ENCODE results near the gene PLA2G15.
A peak's percentile ranks its signal among the peaks of the same experiment; 100 is the strongest.

PLA2G15 gene

DNA sequence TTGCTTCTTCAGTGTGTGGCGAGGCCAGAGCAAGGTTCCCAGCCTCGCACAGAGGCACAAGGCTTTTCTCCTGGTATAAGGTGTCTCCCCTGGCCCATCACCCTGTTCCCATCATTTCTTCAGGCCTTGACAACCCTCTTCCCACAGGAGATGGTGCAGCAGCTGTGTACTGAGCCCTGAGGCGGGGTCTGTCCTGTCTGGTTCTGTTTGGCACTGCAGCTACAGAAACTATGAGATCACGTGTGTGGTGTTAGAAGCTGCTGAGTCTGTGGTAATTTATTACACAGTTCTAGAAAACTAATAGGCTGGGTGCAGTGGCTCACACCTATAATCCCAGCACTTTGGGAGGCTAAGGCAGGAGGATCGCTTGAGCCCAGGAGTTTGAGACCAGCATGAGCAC, 7.2 kb downstream of the PLA2G15 start:
- DNase-seq (ENCODE audit: low spot score), result no peak
- Mint-ChIP-seq H3K4me3 (no peak overlapping the region), H3K36me3 (ENCODE audit: low read depth) (peaks cover 9% of the 10 kb centered on the region), H3K27ac (no peak overlapping the region), H3K9me3 (no peaks in the 10 kb centered on the region), H3K4me1 (ENCODE audit: low read depth) (no peaks in the 10 kb centered on the region), H3K27me3 (ENCODE audit: low read depth) (no peaks in the 10 kb centered on the region)

DNA sequence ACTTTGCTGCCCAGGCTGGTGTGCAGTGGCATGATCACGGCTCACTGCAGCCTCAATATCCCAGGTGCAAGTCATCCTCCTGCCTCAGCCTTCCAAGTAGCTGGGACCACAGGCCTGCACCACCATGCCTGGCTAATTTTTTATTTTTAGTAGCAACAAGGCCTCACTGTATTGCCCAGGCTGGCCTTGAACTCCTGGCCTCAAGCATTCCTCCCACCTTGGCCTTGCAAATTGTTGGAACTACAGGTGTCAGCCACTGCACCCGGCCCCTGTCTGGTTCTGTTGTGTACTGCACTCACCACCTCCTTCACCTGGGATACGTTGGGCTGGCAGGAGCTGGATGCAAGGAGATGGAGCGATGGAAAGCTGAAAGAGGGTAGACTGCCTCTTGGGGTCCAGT, 8.5 kb downstream of the PLA2G15 start:
- no peaks in the 10 kb centered on the region for H3K9me3 Mint-ChIP-seq
- DNase-seq (ENCODE audit: low spot score), result no peak
- no peak overlapping the region for H3K27ac Mint-ChIP-seq
- no peaks in the 10 kb centered on the region for H3K27me3 Mint-ChIP-seq (ENCODE audit: low read depth)
- no peak overlapping the region for H3K4me3 Mint-ChIP-seq
- no peaks in the 10 kb centered on the region for H3K4me1 Mint-ChIP-seq (ENCODE audit: low read depth)
- H3K36me3 Mint-ChIP-seq (ENCODE audit: low read depth), result peaks cover 11% of the 10 kb centered on the region

DNA sequence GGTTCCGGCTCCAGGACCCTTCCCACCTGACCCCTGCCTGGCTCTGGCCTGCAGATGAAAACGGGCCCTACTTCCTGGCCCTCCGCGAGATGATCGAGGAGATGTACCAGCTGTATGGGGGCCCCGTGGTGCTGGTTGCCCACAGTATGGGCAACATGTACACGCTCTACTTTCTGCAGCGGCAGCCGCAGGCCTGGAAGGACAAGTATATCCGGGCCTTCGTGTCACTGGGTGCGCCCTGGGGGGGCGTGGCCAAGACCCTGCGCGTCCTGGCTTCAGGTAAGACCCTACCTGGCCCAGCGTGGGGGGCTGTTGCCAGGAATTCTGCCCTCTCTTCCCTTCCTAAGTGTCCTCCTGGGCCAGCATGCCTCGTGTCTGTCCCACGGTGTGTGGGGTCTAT, 10.5 kb downstream of the PLA2G15 start:
- no peaks in the 10 kb centered on the region for H3K9me3 Mint-ChIP-seq
- no peaks in the 10 kb centered on the region for H3K4me1 Mint-ChIP-seq (ENCODE audit: low read depth)
- DNase-seq (ENCODE audit: low spot score), result no peak
- no peaks in the 10 kb centered on the region for H3K27me3 Mint-ChIP-seq (ENCODE audit: low read depth)
- peaks cover 8% of the 10 kb centered on the region for H3K36me3 Mint-ChIP-seq (ENCODE audit: low read depth)
- H3K27ac Mint-ChIP-seq, result no peak overlapping the region
- no peak overlapping the region for H3K4me3 Mint-ChIP-seq

DNA sequence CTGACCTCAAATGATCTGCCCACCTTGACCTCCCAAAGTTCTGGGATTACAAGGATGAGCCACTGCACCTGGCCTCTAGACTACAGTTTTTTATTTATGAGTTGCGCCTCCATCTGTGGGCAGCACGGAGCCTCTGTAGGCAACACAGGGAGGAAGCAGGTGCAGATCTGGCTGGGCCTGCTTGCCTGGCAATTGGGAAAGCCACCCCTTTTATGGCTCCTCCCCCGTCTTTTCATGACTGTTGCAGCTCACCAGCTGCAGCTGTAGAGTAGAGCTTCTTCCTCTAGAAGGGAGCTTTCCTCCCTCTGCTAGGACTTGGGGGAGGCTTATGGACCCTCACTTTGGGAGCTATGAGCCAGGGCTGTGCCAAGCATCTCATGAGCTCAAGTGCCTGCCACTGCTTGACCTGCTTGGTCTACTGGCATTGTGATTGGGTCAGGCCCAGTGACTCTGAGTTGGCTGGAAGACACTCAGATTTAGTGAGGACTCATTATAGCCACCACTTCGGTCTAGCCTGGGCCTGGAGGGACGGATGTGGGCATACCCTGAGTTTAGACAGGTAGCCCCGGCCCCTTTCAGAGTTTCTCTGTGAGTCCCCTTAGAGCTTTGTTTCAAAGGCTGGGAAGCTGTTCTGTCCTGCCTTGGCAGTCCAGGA, 12.2 kb downstream of the PLA2G15 start:
- Mint-ChIP-seq H3K27ac (peak overlapping the region; percentile 2), H3K36me3 (ENCODE audit: low read depth) (peaks cover 3% of the 10 kb centered on the region), H3K9me3 (no peaks in the 10 kb centered on the region), H3K27me3 (ENCODE audit: low read depth) (no peaks in the 10 kb centered on the region), H3K4me1 (ENCODE audit: low read depth) (peaks cover 8% of the 10 kb centered on the region), H3K4me3 (no peak overlapping the region)
- DNase-seq (ENCODE audit: low spot score), result no peak

DNA sequence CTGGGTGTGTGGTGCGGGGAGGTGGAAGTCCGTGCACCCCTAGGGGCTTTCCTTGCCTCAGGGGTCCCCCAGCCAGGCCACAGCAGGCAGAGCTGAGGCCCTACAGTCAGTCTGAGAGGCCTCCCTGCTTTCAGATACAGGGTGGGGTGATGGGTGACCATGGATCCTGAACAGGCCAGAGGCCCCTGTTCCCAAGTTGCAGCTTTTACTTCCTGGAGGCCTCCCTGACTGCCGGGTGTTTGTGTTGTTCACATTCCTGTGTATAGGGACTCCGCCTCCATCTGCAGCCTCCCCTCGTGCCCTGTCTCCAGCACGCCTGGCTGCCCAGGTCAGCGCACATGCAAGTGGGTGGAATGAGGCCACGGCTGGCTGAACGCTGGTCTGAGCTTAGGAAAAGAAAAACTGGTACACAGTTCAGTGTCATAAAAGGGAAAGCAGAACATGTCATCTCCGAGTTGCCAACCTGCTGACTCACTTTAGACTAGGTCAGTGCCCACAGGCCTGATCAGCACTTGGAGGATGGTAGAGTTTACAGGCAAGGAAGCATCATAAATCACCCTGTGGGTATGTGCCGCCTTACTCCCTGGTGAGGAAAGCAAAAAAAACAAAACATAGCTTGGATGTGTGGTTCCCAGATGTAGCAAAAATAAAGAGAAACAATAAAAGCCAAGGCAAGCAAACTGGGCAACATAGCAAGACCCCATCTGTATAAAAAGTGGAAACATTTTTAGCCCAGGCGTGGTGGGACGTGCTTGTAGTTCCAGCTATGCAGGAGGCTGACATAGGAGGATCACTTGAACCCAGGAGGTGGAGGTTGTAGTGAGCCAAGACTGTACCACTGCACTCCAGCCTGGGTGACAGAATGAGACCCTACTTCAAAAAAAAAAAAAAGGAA, 13.0 kb downstream of the PLA2G15 start:
- Mint-ChIP-seq H3K4me3 (no peak overlapping the region), H3K36me3 (ENCODE audit: low read depth) (peaks cover 3% of the 10 kb centered on the region), H3K9me3 (no peaks in the 10 kb centered on the region), H3K27ac (no peak overlapping the region), H3K4me1 (ENCODE audit: low read depth) (peaks cover 10% of the 10 kb centered on the region), H3K27me3 (ENCODE audit: low read depth) (no peaks in the 10 kb centered on the region)
- no peak for DNase-seq (ENCODE audit: low spot score)

DNA sequence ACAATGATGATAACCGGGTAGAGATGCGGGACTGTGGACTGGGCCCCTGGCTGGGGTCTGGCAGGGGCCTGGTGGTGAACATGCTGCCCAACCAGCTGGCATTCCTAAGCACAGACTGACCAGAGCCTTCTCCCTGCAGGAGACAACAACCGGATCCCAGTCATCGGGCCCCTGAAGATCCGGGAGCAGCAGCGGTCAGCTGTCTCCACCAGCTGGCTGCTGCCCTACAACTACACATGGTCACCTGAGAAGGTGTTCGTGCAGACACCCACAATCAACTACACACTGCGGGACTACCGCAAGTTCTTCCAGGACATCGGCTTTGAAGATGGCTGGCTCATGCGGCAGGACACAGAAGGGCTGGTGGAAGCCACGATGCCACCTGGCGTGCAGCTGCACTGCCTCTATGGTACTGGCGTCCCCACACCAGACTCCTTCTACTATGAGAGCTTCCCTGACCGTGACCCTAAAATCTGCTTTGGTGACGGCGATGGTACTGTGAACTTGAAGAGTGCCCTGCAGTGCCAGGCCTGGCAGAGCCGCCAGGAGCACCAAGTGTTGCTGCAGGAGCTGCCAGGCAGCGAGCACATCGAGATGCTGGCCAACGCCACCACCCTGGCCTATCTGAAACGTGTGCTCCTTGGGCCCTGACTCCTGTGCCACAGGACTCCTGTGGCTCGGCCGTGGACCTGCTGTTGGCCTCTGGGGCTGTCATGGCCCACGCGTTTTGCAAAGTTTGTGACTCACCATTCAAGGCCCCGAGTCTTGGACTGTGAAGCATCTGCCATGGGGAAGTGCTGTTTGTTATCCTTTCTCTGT, 14.0 kb downstream of the PLA2G15 start:
- H3K36me3 Mint-ChIP-seq (ENCODE audit: low read depth), result peaks cover 3% of the 10 kb centered on the region
- no peak overlapping the region for H3K27ac Mint-ChIP-seq
- H3K27me3 Mint-ChIP-seq (ENCODE audit: low read depth), result no peaks in the 10 kb centered on the region
- H3K4me3 Mint-ChIP-seq, result no peak overlapping the region
- no peaks in the 10 kb centered on the region for H3K9me3 Mint-ChIP-seq
- DNase-seq (ENCODE audit: low spot score), result no peak
- H3K4me1 Mint-ChIP-seq (ENCODE audit: low read depth), result peaks cover 18% of the 10 kb centered on the region

DNA sequence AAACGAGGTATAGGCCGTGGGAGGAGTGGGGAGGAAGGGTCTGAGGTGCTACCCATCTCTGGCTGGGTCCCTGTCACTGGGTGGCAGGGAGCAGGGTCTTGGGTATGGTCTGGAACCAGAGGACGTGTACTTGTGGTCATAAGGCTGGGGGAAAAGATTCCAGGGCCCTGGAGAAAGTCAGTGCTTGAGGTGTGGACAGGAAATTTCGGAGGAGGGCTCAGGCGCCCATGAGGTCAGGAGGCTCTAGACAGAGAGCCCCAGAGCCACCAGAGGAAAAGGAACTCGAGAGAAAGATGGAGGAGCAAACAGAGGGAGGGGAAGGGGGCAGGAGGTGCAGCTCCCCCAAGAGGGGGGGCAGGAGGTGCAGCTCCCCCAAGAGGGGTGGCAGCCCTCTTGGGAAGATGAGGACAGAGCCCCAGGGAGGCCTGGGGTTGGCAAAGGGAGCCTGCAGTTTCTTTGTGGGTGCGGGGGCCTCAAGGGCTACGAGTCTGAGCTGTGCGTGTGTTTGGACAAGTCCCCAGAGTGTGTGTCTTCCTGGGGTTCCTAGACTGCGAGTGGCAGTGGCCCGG, 18.5 kb downstream of the PLA2G15 start:
- H3K36me3 Mint-ChIP-seq (ENCODE audit: low read depth), result peaks cover 12% of the 10 kb centered on the region
- no peak for DNase-seq (ENCODE audit: low spot score)
- no peaks in the 10 kb centered on the region for H3K9me3 Mint-ChIP-seq
- peaks cover 39% of the 10 kb centered on the region for H3K4me1 Mint-ChIP-seq (ENCODE audit: low read depth)
- peak overlapping the region; percentile 97 for H3K27ac Mint-ChIP-seq
- peak overlapping the region; percentile 92 for H3K4me3 Mint-ChIP-seq
- H3K27me3 Mint-ChIP-seq (ENCODE audit: low read depth), result no peaks in the 10 kb centered on the region

DNA sequence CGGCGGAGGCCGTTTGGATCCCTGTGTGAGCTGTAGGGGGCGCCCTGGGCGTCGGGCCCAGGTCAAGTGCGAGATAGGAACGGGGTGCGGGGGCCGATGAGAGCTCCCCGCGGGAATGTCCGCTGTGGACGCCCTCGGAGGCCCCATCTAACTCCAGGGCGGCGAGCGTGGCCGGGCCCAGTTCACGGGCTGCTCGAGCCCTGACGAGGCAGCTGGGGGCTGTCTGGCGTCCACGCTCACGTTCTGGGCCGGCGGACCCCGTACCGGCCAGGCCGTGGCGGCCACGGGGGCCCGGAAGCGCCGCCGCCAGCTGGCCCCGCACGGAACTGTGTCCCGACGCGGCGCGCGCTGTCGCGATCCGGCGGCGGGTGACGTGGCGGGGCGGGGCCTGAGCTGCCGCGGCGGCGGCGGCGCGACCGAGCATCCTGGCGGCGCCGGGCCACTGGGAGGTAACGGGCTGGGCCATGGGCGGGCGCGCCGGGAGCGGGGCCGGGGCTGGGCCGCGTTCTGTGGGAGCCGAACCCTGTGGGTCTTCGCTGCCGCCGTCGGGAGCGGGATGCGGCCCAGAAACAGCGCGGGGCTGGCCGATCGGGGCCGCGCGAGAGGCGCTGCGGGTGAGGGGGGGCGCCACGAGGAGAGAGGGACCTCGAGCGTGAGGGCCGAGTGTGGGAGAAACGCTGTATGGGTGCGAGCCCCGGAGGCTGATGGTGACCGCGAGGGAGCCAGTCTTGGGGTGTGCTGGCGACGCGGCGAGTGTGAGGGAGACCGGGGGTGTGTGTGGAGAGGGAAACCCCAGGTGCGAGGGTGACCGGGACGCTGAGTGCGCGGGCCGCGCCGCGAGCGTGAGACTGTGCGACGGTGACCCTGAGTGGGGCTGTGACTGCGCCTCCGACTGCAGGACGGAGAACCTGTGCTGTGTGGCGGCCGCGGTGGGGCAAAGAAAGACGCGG, 19.2 kb downstream of the PLA2G15 start, which contains the start of gene SLC7A6:
Gene SLC7A6, plus strand, starts transcription at position 399 of the 950 bp plus-strand sequence. CDS start 10,201 bp downstream, outside the sequence.
- H3K4me1 Mint-ChIP-seq (ENCODE audit: low read depth), result peaks cover 44% of the 10 kb centered on the region
- H3K27ac Mint-ChIP-seq, result peak within 1 kb of the TSS; percentile 97
- DNase-seq (ENCODE audit: low spot score), result peak; percentile 88
- H3K9me3 Mint-ChIP-seq, result no peaks in the 10 kb centered on the region
- peak within 1 kb of the TSS; percentile 93 for H3K4me3 Mint-ChIP-seq
- peaks cover 17% of the 10 kb centered on the region for H3K36me3 Mint-ChIP-seq (ENCODE audit: low read depth)
- no peaks in the 10 kb centered on the region for H3K27me3 Mint-ChIP-seq (ENCODE audit: low read depth)

DNA sequence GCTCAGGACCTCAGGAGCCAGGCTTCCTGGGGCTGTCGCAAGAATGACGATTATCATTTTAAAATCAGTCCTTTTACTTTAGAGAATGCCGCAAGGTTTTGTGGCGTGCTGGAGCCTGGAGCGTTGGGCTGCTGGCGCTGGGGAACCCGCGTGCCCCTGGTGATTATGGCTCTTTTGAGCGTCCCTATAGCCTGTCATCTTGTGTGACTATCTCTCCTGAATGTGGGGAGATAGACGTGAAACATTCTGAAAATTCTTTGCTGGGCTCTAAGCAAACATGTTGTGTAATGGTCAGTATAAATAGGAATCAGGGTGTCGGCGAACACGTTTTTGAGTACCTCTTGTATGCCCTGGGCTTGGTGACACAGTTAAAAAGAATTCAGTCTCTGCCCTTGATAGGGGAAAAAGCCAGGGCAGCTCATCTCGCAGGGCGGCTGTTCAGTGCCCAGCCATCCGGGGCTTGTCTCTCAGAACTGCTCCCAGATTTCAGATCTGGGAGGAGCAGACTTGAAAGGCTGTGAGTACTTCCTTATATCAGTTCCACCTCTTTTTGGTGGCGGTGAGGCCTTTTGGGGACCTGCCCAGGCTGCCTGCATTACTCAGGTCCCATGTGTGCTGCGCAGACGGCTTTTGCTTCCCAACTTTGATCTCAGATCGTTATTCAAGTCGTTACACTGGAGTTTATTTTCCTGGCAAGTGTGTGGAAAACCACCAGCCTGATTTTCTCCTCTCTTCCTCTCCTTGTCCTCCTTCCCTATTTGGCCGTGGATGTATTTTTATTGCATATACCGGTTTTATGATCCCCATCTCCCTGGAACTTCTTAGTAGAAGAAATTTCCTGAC, 20.1 kb downstream of the PLA2G15 start:
- Mint-ChIP-seq H3K4me3 (peak overlapping the region; percentile 93), H3K27ac (peak overlapping the region; percentile 97), H3K27me3 (ENCODE audit: low read depth) (no peaks in the 10 kb centered on the region), H3K9me3 (no peaks in the 10 kb centered on the region), H3K4me1 (ENCODE audit: low read depth) (peaks cover 52% of the 10 kb centered on the region), H3K36me3 (ENCODE audit: low read depth) (peaks cover 17% of the 10 kb centered on the region)
- peak; percentile 51 for DNase-seq (ENCODE audit: low spot score)

DNA sequence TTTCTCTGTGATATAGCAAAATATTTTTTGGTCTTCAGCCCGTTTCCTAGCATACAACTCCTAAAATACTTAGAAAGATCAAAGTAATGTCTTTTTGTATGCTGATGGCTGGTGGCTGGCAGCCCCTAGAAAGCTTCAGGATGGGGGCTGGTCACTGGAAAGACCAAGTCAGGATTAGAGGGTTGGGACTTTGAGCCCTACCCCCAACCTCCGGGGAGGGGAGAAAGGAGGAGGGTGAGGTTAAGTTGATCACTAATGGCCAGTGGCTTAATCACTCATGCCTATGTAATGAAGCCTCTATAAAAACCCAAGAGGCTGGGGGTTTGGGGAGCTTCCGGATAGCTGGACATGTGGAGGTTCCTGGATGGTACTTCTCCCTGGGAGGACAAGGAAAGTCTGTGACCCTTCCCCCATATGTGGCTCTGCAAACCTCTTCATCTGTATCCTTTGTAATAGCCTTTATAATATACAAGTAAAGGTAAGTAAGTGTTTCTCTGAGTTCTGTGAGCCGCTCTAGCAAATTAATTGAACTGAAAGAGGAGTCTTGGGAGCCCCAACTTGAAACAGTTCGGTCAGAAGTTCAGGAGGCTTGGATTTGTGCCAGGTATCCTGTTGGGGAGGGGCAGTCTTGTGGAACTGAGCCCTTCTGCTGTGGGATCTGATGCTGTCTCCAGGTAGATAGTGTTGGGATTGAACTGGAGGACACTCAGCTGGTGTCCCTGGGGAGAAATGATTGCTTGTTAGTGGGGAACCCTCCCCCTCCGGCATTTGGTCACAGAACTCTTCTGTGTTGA, 22.6 kb downstream of the PLA2G15 start:
- Mint-ChIP-seq H3K36me3 (ENCODE audit: low read depth) (peaks cover 25% of the 10 kb centered on the region), H3K27me3 (ENCODE audit: low read depth) (no peaks in the 10 kb centered on the region), H3K4me3 (peak overlapping the region; percentile 12), H3K27ac (no peak overlapping the region), H3K9me3 (no peaks in the 10 kb centered on the region), H3K4me1 (ENCODE audit: low read depth) (peaks cover 66% of the 10 kb centered on the region)
- DNase-seq (ENCODE audit: low spot score), result no peak

DNA sequence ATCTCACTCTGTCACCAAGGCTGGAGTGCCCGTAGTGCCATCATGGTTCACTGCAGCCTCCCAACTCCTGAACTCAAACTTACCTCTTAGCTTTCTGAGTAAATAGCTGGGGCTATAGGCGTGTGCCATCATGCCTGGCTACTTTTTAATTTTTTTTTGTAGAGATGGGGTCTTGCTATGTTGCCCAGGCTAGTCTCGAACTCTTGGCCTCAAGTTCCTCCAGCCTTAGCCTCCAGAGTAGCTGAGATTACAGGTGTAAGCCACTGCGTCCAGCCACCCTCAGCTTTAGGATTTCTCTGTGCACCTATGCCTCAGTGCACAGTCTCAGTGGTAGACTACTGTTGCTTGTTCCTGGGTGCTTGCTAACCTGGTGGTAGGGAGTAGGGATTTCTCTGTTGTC, 24.6 kb downstream of the PLA2G15 start:
- H3K4me3 Mint-ChIP-seq, result no peak overlapping the region
- no peak for DNase-seq (ENCODE audit: low spot score)
- no peaks in the 10 kb centered on the region for H3K9me3 Mint-ChIP-seq
- no peaks in the 10 kb centered on the region for H3K27me3 Mint-ChIP-seq (ENCODE audit: low read depth)
- H3K27ac Mint-ChIP-seq, result peak overlapping the region; percentile 26
- H3K36me3 Mint-ChIP-seq (ENCODE audit: low read depth), result peaks cover 41% of the 10 kb centered on the region
- peaks cover 73% of the 10 kb centered on the region for H3K4me1 Mint-ChIP-seq (ENCODE audit: low read depth)

Measured in T-helper 2 cell treated with Interferon-gamma antibody and Interleukin-4, amounts not matched to agents 5 μg/mL and 100 μg/mL, for 36 hours (primary cell).